Activated CD4-positive, CD25-positive, alpha-beta regulatory T cell (primary cell): ENCODE results near the gene MAP4K4.

Experiments
- DNase-seq, 4 experiments: peaks; one replicate each; lab custom pipeline; 2025; lab: John Stamatoyannopoulos, UW

MAP4K4 gene

GRCh38 chr2:101793277-101793969, 95.9 kb downstream of the MAP4K4 start:
- no peak for DNase-seq

GRCh38 chr2:101794141-101794540, 96.6 kb downstream of the MAP4K4 start:
- DNase-seq, result no peak

GRCh38 chr2:101795033-101795432, 97.5 kb downstream of the MAP4K4 start:
- DNase-seq, result no peak

- DNase-seq, result no peak
These were observed 99.5 kb downstream of the MAP4K4 start for GRCh38 chr2:101796825-101797600.

- no peak for DNase-seq
These were observed 104.0 kb downstream of the MAP4K4 start for GRCh38 chr2:101801496-101801895.

GRCh38 chr2:101802329-101802728, 104.8 kb downstream of the MAP4K4 start:
- DNase-seq, result no peak

- DNase-seq, result no peak
These were observed 105.6 kb downstream of the MAP4K4 start for GRCh38 chr2:101803128-101803527.

GRCh38 chr2:101803945-101804696, 106.6 kb downstream of the MAP4K4 start:
- DNase-seq, result no peak

- DNase-seq, result no peak
These were observed 107.9 kb downstream of the MAP4K4 start for GRCh38 chr2:101805152-101806088.

- no peak for DNase-seq
These were observed 108.6 kb downstream of the MAP4K4 start for GRCh38 chr2:101806123-101806522.

GRCh38 chr2:101806701-101807100, 109.2 kb downstream of the MAP4K4 start:
- DNase-seq, result no peak

GRCh38 chr2:101807242-101807641, 109.7 kb downstream of the MAP4K4 start:
- no peak for DNase-seq

GRCh38 chr2:101808006-101808562, 110.6 kb downstream of the MAP4K4 start:
- DNase-seq, result no peak

GRCh38 chr2:101809698-101810097, 112.2 kb downstream of the MAP4K4 start:
- no peak for DNase-seq

GRCh38 chr2:101811226-101812015, 113.9 kb downstream of the MAP4K4 start:
- DNase-seq, result no peak

- no peak for DNase-seq
These were observed 114.7 kb downstream of the MAP4K4 start for GRCh38 chr2:101812226-101812625.

GRCh38 chr2:101814752-101815151, 117.2 kb downstream of the MAP4K4 start:
- DNase-seq, result no peak

- DNase-seq, result no peak
These were observed 117.6 kb downstream of the MAP4K4 start for GRCh38 chr2:101815154-101815553.

GRCh38 chr2:101815739-101816391, 118.4 kb downstream of the MAP4K4 start:
- no peak for DNase-seq

GRCh38 chr2:101816598-101816997, 119.1 kb downstream of the MAP4K4 start:
- no peak for DNase-seq
